Colonic mucosa (tissue), 4 donors: ENCODE data around the gene CDH24. TPM values are rescaled to one million over a fixed set of nuclear protein-coding genes. Genes with fewer than 3 reads are reported as not detected.
"Not testable (repeated sequence)": the region's sequence is repeated elsewhere in the genome, so short reads cannot be mapped to it uniquely, and the experiment has no call there.

Source experiments
- DNase-seq: peaks from one replicate; pipeline ENCODE4 v3.0.0-alpha.2; 2020
- H3K27ac ChIP-seq: fragments of 200-600 bp; one replicate; pipeline ENCODE4 v1.8.0; 2021
- H3K27me3 ChIP-seq: fragments of 200-600 bp; one replicate; pipeline ENCODE4 v1.8.0; 2021
- H3K36me3 ChIP-seq: fragments of 200-600 bp; one replicate; pipeline ENCODE4 v1.8.0; 2021
- H3K4me1 ChIP-seq: fragments of 200-600 bp; one replicate; pipeline ENCODE4 v1.8.0; 2021; ENCODE audit warnings: mild to moderate bottlenecking
- H3K4me3 ChIP-seq: fragments of 200-600 bp; one replicate; pipeline ENCODE4 v1.8.0; 2021
- H3K9ac ChIP-seq, 2 donors: one replicate each; pipeline ENCODE4 v1.7.0; 2013; ENCODE audit warnings: control low read depth in 2 of 2, low read depth in 2 of 2, low read length in 2 of 2
- H3K9me3 ChIP-seq: fragments of 200-600 bp; one replicate; pipeline ENCODE4 v1.8.0; 2021
- CTCF ChIP-seq: fragments of 200-600 bp; IDR thresholded peaks from one replicate; pipeline ENCODE4 v1.8.0; 2022; ENCODE audit warnings: antibody characterized with exemption, mild to moderate bottlenecking
- intact Hi-C: fragments of 100-400 bp; cut with DNase I; formaldehyde crosslinking; loops from one replicate; pipeline ENCODE4 v1.14.1; 2022
- total RNA-seq, 2 donors: library from RNA; stranded (reverse); fragmentation: NEBNext Ultra II Directional in 1 of 2; extraction: Animal tissue kit (Norgen Biotek cat#: 25700) in 1 of 2; gene quantifications; one replicate each; pipeline ENCODE4 v1.2.1, GENCODE V29; 2021
- donor health status: healthy.
- donor health status: DM: no; HTN: no; CAD: no.
- donor health status: DM: no; HTN: no; CAD: no.

CDH24 gene
- total RNA-seq, 2 donors from 2014 or later, result 4.4 to 11.4 TPM

- Histone ChIP-seq H3K27ac (peak overlapping the region; percentile 99), H3K4me3 (no peak overlapping the region), H3K9me3 (no peaks in the 10 kb centered on the region), H3K9ac (no peak overlapping the region), H3K4me1 (peaks cover 4% of the 10 kb centered on the region), H3K36me3 (no peaks in the 10 kb centered on the region), H3K27me3 (no peaks in the 10 kb centered on the region)
- intact Hi-C loops, result no loop called here
- DNase-seq, result no peak
- no peak for TF ChIP-seq CTCF
Measured at GRCh38 chr14:23005451-23006187, 51.7 kb downstream of the CDH24 start.

GRCh38 chr14:23004274-23004673, 53.0 kb downstream of the CDH24 start:
- H3K4me3 ChIP-seq, H3K9ac ChIP-seq, DNase-seq, H3K27ac ChIP-seq, H3K27me3 ChIP-seq, H3K36me3 ChIP-seq, H3K4me1 ChIP-seq, H3K9me3 ChIP-seq, intact Hi-C loops: not testable (repeated sequence)

DNA sequence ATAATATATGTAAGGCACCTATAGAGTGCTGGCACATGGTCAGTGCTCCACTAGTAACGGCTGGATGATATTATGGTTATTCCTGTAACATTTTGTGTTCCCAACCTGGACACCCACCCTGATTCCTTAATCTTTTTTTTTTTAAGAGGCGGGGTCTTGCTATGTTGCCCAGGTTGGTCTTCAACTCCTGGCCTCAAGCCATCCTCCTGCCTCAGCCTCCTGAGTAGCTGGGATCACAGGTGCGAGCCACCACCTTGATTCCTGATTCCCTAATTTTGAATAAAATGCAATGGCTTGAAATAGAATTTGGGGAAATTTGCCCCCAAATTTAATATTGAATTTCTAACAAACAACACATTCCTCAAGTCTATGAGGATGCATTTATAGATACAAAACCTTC, 54.7 kb downstream of the CDH24 start:
- intact Hi-C loops, result no loop called here
- DNase-seq, result no peak
- no peaks in the 10 kb centered on the region for H3K36me3 ChIP-seq
- no peak overlapping the region for H3K9ac ChIP-seq
- no peaks in the 10 kb centered on the region for H3K27me3 ChIP-seq
- TF ChIP-seq CTCF, result no peak
- peaks cover 4% of the 10 kb centered on the region for H3K4me1 ChIP-seq
- H3K27ac ChIP-seq, result no peak overlapping the region
- H3K4me3 ChIP-seq, result no peak overlapping the region
- no peaks in the 10 kb centered on the region for H3K9me3 ChIP-seq

GRCh38 chr14:23000860-23001259, 56.5 kb downstream of the CDH24 start:
- intact Hi-C loops, result no loop called here
- Histone ChIP-seq H3K27ac (peak overlapping the region; percentile 43), H3K27me3 (no peaks in the 10 kb centered on the region), H3K4me1 (peaks cover under 1% of the 10 kb centered on the region), H3K9me3 (no peaks in the 10 kb centered on the region), H3K4me3 (no peak overlapping the region), H3K36me3 (no peaks in the 10 kb centered on the region), H3K9ac (no peak overlapping the region)
- no peak for TF ChIP-seq CTCF
- DNase-seq, result no peak

DNA sequence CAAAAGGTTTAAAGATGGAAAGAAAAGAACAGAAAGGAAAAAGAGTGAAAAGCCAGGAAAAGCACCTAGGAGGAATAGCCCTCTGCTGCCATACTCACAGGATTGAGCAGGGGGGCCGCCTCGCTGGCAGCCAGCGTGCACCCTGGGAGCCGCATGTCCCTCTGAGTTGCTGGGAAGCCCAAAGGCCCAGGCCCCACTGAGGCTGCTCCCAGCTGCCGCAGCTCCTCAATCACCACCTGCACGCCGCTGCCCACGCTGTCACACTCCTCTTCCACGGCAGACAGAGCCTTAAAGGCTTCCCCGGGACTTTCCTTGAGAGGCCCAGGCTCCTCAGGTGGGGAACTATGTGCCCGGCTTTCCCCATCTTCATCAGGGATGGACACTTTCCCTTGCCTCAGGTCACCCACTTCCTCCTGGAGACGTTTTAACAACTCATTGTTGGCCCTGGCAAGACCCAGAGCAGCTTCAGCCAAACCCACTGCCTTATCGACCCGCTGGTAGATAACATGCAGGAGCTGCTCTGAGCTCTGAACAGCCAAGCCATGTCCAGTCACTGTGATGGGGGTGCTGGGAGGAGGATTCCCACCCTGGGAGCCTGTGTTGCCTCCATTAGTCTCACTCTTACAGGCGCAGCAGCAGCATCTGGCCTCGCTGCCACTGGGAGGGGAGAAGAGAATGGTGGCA, 58.8 kb downstream of the CDH24 start:
- no peak for TF ChIP-seq CTCF
- Histone ChIP-seq H3K9ac (no peak overlapping the region), H3K4me3 (no peak overlapping the region), H3K36me3 (no peaks in the 10 kb centered on the region), H3K9me3 (no peaks in the 10 kb centered on the region), H3K4me1 (no peaks in the 10 kb centered on the region), H3K27ac (no peak overlapping the region), H3K27me3 (no peaks in the 10 kb centered on the region)
- intact Hi-C loops, result loop anchor here (5.0 kb wide), 1 partner anchor 39 kb away; no protein-coding TSS in a partner anchor
- no peak for DNase-seq
